ENCODE data around the gene LRPAP1. TPM values are rescaled to one million over a fixed set of nuclear protein-coding genes. Genes with fewer than 3 reads are reported as not detected.

The LRPAP1 gene
- total RNA-seq, 1 experiment from 2014 or later, result 110 TPM

GRCh38 chr4:3470244-3471097 lies 61.8 kb downstream of the LRPAP1 start:
- DNase-seq (ENCODE audit: low read depth, low spot score), result no peak
- Histone ChIP-seq H3K27me3 (ENCODE audit: control insufficient read depth, insufficient read depth, low read length) (no peaks in the 10 kb centered on the region), H3K9me3 (ENCODE audit: control insufficient read depth, insufficient read depth, low read depth, low read length) (no peaks in the 10 kb centered on the region), H3K4me1 (ENCODE audit: control insufficient read depth, insufficient read depth, low read length) (no peaks in the 10 kb centered on the region), H3K27ac (ENCODE audit: low read length) (no peak overlapping the region), H3K36me3 (ENCODE audit: control insufficient read depth, insufficient read depth, low read length) (no peaks in the 10 kb centered on the region), H3K4me3 (ENCODE audit: low read depth in 2 of 2, low read length in 2 of 2) (no peak overlapping the region)
- ATAC-seq, result no peak
- intact Hi-C loops (cut with micrococcal nuclease; ENCODE audit: unreplicated experiment), result no loop called here
- CTCF ChIA-PET, result interaction anchor here (0.7 to 1.1 kb wide), 2 partner anchors 10 to 422 kb away, joined by 3 to 4 read pairs; no protein-coding TSS in a partner anchor
- POLR2A ChIA-PET, result no interaction called here
- BruUV-seq (replicated peaks), result no TSS peak
- in situ Hi-C loops (cut with HindIII; ENCODE audit: low pct_unique_long_range_greater_than_20kb, low sequenced_read_pairs), result no loop called here
- TF ChIP-seq, protein P1, sequence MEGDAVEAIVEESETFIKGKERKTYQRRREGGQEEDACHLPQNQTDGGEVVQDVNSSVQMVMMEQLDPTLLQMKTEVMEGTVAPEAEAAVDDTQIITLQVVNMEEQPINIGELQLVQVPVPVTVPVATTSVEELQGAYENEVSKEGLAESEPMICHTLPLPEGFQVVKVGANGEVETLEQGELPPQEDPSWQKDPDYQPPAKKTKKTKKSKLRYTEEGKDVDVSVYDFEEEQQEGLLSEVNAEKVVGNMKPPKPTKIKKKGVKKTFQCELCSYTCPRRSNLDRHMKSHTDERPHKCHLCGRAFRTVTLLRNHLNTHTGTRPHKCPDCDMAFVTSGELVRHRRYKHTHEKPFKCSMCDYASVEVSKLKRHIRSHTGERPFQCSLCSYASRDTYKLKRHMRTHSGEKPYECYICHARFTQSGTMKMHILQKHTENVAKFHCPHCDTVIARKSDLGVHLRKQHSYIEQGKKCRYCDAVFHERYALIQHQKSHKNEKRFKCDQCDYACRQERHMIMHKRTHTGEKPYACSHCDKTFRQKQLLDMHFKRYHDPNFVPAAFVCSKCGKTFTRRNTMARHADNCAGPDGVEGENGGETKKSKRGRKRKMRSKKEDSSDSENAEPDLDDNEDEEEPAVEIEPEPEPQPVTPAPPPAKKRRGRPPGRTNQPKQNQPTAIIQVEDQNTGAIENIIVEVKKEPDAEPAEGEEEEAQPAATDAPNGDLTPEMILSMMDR (IDR thresholded peaks at IDR 0.05), result no peak
- TF ChIP-seq, protein P2, sequence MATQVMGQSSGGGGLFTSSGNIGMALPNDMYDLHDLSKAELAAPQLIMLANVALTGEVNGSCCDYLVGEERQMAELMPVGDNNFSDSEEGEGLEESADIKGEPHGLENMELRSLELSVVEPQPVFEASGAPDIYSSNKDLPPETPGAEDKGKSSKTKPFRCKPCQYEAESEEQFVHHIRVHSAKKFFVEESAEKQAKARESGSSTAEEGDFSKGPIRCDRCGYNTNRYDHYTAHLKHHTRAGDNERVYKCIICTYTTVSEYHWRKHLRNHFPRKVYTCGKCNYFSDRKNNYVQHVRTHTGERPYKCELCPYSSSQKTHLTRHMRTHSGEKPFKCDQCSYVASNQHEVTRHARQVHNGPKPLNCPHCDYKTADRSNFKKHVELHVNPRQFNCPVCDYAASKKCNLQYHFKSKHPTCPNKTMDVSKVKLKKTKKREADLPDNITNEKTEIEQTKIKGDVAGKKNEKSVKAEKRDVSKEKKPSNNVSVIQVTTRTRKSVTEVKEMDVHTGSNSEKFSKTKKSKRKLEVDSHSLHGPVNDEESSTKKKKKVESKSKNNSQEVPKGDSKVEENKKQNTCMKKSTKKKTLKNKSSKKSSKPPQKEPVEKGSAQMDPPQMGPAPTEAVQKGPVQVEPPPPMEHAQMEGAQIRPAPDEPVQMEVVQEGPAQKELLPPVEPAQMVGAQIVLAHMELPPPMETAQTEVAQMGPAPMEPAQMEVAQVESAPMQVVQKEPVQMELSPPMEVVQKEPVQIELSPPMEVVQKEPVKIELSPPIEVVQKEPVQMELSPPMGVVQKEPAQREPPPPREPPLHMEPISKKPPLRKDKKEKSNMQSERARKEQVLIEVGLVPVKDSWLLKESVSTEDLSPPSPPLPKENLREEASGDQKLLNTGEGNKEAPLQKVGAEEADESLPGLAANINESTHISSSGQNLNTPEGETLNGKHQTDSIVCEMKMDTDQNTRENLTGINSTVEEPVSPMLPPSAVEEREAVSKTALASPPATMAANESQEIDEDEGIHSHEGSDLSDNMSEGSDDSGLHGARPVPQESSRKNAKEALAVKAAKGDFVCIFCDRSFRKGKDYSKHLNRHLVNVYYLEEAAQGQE (IDR thresholded peaks at IDR 0.05; ENCODE audit: insufficient read depth in 1 of 2, low read depth in 2 of 2, low read length in 1 of 2), result no peak
- no peak for TF ChIP-seq POLR2AphosphoS5 (IDR thresholded peaks at IDR 0.05; ENCODE audit: low read depth, low read length)
- no peak for TF ChIP-seq TCF7L2 (IDR thresholded peaks at IDR 0.05; ENCODE audit: low read depth, low read length)
- TF ChIP-seq SIN3A (IDR thresholded peaks at IDR 0.05; ENCODE audit: borderline replicate concordance, insufficient read depth, low read depth, low read length), result no peak

DNA sequence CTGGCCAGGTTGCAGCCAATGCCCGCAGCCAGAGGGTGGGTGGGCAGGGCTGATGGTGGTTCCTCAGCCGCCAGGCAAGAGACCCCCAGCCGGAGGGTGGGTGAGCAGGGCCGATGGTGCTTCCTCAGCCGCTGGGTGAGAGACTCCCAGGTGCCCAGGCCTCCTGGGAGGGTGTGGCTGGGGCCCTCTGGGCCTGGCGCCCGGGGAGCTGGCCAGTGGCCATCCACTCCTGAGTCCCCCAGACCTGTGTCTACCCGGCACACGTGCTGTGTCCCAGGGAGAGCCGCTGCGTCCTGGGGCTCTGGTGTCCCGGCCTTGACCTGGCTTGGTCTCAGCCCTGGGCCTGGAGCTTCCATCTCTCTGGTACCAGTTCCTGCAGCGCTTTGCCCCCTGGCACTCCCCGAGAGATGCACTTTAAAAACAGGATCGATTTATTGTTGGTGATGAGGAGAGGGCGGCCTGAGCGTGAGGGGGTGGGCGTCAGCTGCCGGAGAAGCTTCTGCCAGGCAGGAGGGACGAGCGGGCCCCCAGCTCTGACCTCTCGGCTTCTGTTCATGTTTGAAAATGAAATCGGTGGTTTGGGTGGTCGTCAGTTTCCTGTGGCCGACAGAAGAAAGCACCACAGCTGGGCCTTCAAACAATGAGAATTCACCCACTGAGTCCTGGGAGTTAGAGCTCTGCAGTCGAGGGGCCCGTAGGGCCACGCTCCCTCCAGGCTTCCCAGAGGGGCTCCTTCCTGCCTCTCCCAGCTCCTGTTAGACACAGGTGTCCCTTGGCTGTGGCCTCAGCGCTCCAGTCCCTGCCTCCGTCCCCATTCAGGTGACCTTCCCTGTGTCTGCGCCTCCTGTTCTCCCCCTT lies 62.6 kb downstream of the LRPAP1 start:
- H3K27me3 ChIP-seq (ENCODE audit: control insufficient read depth, insufficient read depth, low read length), result no peaks in the 10 kb centered on the region
- H3K4me3 ChIP-seq (ENCODE audit: low read depth in 2 of 2, low read length in 2 of 2), result no peak overlapping the region
- no peaks in the 10 kb centered on the region for H3K4me1 ChIP-seq (ENCODE audit: control insufficient read depth, insufficient read depth, low read length)
- POLR2A ChIA-PET, result no interaction called here
- H3K27ac ChIP-seq (ENCODE audit: low read length), result no peak overlapping the region
- DNase-seq (ENCODE audit: low read depth, low spot score) (no peak), ATAC-seq (no peak)
- in situ Hi-C loops (cut with HindIII; ENCODE audit: low pct_unique_long_range_greater_than_20kb, low sequenced_read_pairs) (no loop called here), intact Hi-C loops (cut with micrococcal nuclease; ENCODE audit: unreplicated experiment) (no loop called here)
- CTCF ChIA-PET, result interaction anchor here (1.1 kb wide), 1 partner anchor 11 kb away, joined by 4 read pairs; no protein-coding TSS in a partner anchor
- no peaks in the 10 kb centered on the region for H3K9me3 ChIP-seq (ENCODE audit: control insufficient read depth, insufficient read depth, low read depth, low read length)
- no TSS peak for BruUV-seq (replicated peaks)
- TF ChIP-seq, protein P2 (IDR thresholded peaks at IDR 0.05; ENCODE audit: insufficient read depth in 1 of 2, low read depth in 2 of 2, low read length in 1 of 2), result no peak
- no peaks in the 10 kb centered on the region for H3K36me3 ChIP-seq (ENCODE audit: control insufficient read depth, insufficient read depth, low read length)

Measured in Panc1 (cell line).